Measurements from ENCODE around the gene CCDC93.

CCDC93 gene

GRCh38 chr2:117885308-117885707, 128.6 kb downstream of the CCDC93 start (continued):
- no peak for TF ChIP-seq ZNF26 (tag by site-specific recombination; IDR thresholded peaks at IDR 0.05)
- TF ChIP-seq INSM2 (tag by site-specific recombination; IDR thresholded peaks at IDR 0.05): no peak
- TF ChIP-seq ZNF580 (tag by site-specific recombination; IDR thresholded peaks at IDR 0.05): no peak
- no peak for TF ChIP-seq HIC1 (tag by site-specific recombination; IDR thresholded peaks at IDR 0.05)

GRCh38 chr2:117879003-117879402, 134.9 kb downstream of the CCDC93 start:
- TF ChIP-seq PATZ1 (tag by site-specific recombination; IDR thresholded peaks at IDR 0.05) (no peak), ZNF423 (tag by site-specific recombination; IDR thresholded peaks at IDR 0.05) (no peak), ZNF561 (tag by site-specific recombination; IDR thresholded peaks at IDR 0.05; ENCODE audit: borderline replicate concordance) (no peak), ZBTB44 (tag by site-specific recombination; IDR thresholded peaks at IDR 0.05) (no peak)
- H3K36me3 ChIP-seq (ENCODE audit: control insufficient read depth in 2 of 2, insufficient read depth in 1 of 2, low read length in 2 of 2): no peaks in the 10 kb centered on the region
- POLR2A ChIA-PET: no interaction called here
- no peaks in the 10 kb centered on the region for H3K4me1 ChIP-seq (ENCODE audit: control insufficient read depth, insufficient read depth, low read length)
- no peak overlapping the region for H3K4me3 ChIP-seq (ENCODE audit: low read depth, low read length)
- no peaks in the 10 kb centered on the region for H3K9me3 ChIP-seq (ENCODE audit: control insufficient read depth, insufficient read depth, low read depth, low read length)
- H3K27ac ChIP-seq (ENCODE audit: extremely low read depth, low read depth, low read length): no peak overlapping the region
- CTCF ChIA-PET: no interaction called here

- H3K9me3 ChIP-seq (ENCODE audit: control insufficient read depth, insufficient read depth, low read depth, low read length): no peaks in the 10 kb centered on the region
- no peak overlapping the region for H3K4me3 ChIP-seq (ENCODE audit: low read depth, low read length)
- H3K4me1 ChIP-seq (ENCODE audit: control insufficient read depth, insufficient read depth, low read length): no peaks in the 10 kb centered on the region
- no peaks in the 10 kb centered on the region for H3K36me3 ChIP-seq (ENCODE audit: control insufficient read depth in 2 of 2, insufficient read depth in 1 of 2, low read length in 2 of 2)
- no peak overlapping the region for H3K27ac ChIP-seq (ENCODE audit: extremely low read depth, low read depth, low read length)
- CTCF ChIA-PET: no interaction called here
- no peak for TF ChIP-seq HOXA7 (CRISPR knock-in tag; IDR thresholded peaks at IDR 0.05; ENCODE audit: borderline replicate concordance)
- no peak for TF ChIP-seq ZNF37A (tag by site-specific recombination; IDR thresholded peaks at IDR 0.05)
- TF ChIP-seq ZNF791 (tag by site-specific recombination; IDR thresholded peaks at IDR 0.05): no peak
- TF ChIP-seq ZNF239 (tag by site-specific recombination; IDR thresholded peaks at IDR 0.05): no peak
- TF ChIP-seq ZSCAN4 (tag by site-specific recombination; IDR thresholded peaks at IDR 0.05): no peak
- TF ChIP-seq KLF1 (tag by site-specific recombination; IDR thresholded peaks at IDR 0.05): no peak
- TF ChIP-seq ZNF274 (IDR thresholded peaks at IDR 0.05; ENCODE audit: low read length): no peak
- TF ChIP-seq ZNF274 (tag by site-specific recombination; IDR thresholded peaks at IDR 0.05; ENCODE audit: borderline replicate concordance): no peak
- TF ChIP-seq ZNF837 (tag by site-specific recombination; IDR thresholded peaks at IDR 0.05): no peak
- TF ChIP-seq ZBTB17 (tag by site-specific recombination; IDR thresholded peaks at IDR 0.05): no peak
- no peak for TF ChIP-seq ZNF433 (tag by site-specific recombination; IDR thresholded peaks at IDR 0.05; ENCODE audit: low read depth)
- TF ChIP-seq ZSCAN30 (tag by site-specific recombination; IDR thresholded peaks at IDR 0.05): no peak
- POLR2A ChIA-PET: no interaction called here
Measured at GRCh38 chr2:117875786-117876185, 138.1 kb downstream of the CCDC93 start.
